Adrenal gland (tissue), 12 donors: ENCODE data around the gene MAML3. TPM values are rescaled to one million over a fixed set of nuclear protein-coding genes. Genes with fewer than 3 reads are reported as not detected.

Source experiments
- DNase-seq, 7 donors: peaks; one replicate each; pipeline ENCODE4 v3.0.0-alpha.2; 2019 to 2020
- H3K27ac ChIP-seq, 5 donors: fragments of 200-600 bp; sonication (generic) in 4 of 5; 1 replicate in 3 of 5; 2 replicates in 2 of 5; pipeline versions ENCODE4 v1.5.1 to v1.8.0; 2016 to 2020; ENCODE audit warnings: mild to moderate bottlenecking in 1 of 5
- H3K27me3 ChIP-seq: fragments of 200-600 bp; 2 replicates; pipeline ENCODE4 v1.8.0; 2021
- H3K36me3 ChIP-seq, 2 donors: fragments of 200-600 bp; replicated peaks in 1 of 2; 1 replicate in 1 of 2; 2 replicates in 1 of 2; pipeline versions ENCODE4 v1.5.1 to v1.8.0; 2018 to 2022
- H3K4me1 ChIP-seq, 2 donors: fragments of 200-600 bp; replicated peaks in 1 of 2; 1 replicate in 1 of 2; 2 replicates in 1 of 2; pipeline versions ENCODE4 v1.5.1 to v1.8.0; 2018 to 2021
- H3K4me3 ChIP-seq, 4 donors: fragments of 200-600 bp; sonication (generic) in 3 of 4; one replicate each; pipeline ENCODE4 v1.5.1; 2016 to 2018
- H3K9me3 ChIP-seq, 3 donors: fragments of 200-600 bp; sonication (generic) in 1 of 3; replicated peaks in 1 of 3; 1 replicate in 2 of 3; 2 replicates in 1 of 3; pipeline versions ENCODE4 v1.5.1 to v1.8.0; 2016 to 2021
- POLR2A ChIP-seq, 2 donors: fragments of 450-650 bp; IDR thresholded peaks; one replicate each; pipeline ENCODE4 v1.6.1; 2017; ENCODE audit warnings: antibody characterized with exemption in 2 of 2, mild to moderate bottlenecking in 2 of 2, moderate library complexity in 1 of 2
- WGBS, 4 donors: extraction: QIAGEN DNeasy Blood & Tissue Kit in 2 of 4; methylation state at CpG; one replicate each; pipeline versions ENCODE4 v1.1.5 to v1.1.7; 2013 to 2017; 5-methylcytosine and 5-hydroxymethylcytosine counted together
- intact Hi-C, 2 donors: fragments of 100-400 bp; cut with DNase I; formaldehyde crosslinking; loops; one replicate each; pipeline versions ENCODE4 v1.14.1 to v1.15.0; 2022 to 2023
- polyA plus RNA-seq, 3 donors: library from polyadenylated mRNA; stranded (reverse); fragments of 200-250 nt in 2 of 3; fragments of 350-450 nt in 1 of 3; fragmentation: Illumina TruSeq in 1 of 3; extraction: RNeasy Lipid Tissue Mini Kit (QIAGEN cat#74804) in 1 of 3; gene quantifications; one replicate each; pipeline ENCODE4 v1.2.3, GENCODE V29; 2013 to 2014
- total RNA-seq, 9 donors: library from RNA; depleted of rRNA in 4 of 9; stranded (reverse); fragments of >200 nt in 4 of 9; fragments of 120-200 nt in 1 of 9; fragmentation: NEBNext Ultra II Directional in 1 of 9; extraction: Animal tissue kit (Norgen Biotek cat#: 25700) in 1 of 9; gene quantifications; one replicate each; pipeline versions ENCODE4 v1.1.0 to v1.2.4, GENCODE V29; 2013 to 2023
- TF ChIP-seq, protein P1 (sequence below), 6 experiments: fragments of 450-650 bp in 4 of 6; fragments of 200-600 bp in 2 of 6; sonication (generic) in 1 of 6; IDR thresholded peaks; 1 replicate in 5 of 6; 2 replicates in 1 of 6; pipeline versions ENCODE4 v1.5.1 to v1.8.0; 2016 to 2021; ENCODE audit warnings: antibody characterized with exemption in 6 of 6, mild to moderate bottlenecking in 2 of 6, moderate library complexity in 1 of 6
- donor health status: healthy with polysubstance abuse.
- donor health status: Bipolar disorder and iron deficiency.
- donor health status: DM: yes; HTN: yes; CAD: no.
- donor health status: DM: no; HTN: no; CAD: no.
- donor health status: DM: no; HTN: no; CAD: no.
- donor health status: DM: yes; HTN: yes; CAD: no.

MAML3 gene
- total and polyA plus RNA-seq, 12 donors, result 2.0 to 15.9 (median 8.4) TPM

GRCh38 chr4:140082391-140082755 lies 71.6 kb downstream of the MAML3 start:
- Histone ChIP-seq H3K27me3 (no peaks in the 10 kb centered on the region), H3K36me3 (no peaks in the 10 kb centered on the region), H3K4me3 (no peak overlapping the region), H3K9me3 (no peaks in the 10 kb centered on the region), H3K27ac (peak overlapping the region in 1 of 5 donors; percentile 13), H3K4me1 (peaks cover 0 to 26% of the 10 kb centered on the region in 2 donors)
- TF ChIP-seq, protein P1, sequence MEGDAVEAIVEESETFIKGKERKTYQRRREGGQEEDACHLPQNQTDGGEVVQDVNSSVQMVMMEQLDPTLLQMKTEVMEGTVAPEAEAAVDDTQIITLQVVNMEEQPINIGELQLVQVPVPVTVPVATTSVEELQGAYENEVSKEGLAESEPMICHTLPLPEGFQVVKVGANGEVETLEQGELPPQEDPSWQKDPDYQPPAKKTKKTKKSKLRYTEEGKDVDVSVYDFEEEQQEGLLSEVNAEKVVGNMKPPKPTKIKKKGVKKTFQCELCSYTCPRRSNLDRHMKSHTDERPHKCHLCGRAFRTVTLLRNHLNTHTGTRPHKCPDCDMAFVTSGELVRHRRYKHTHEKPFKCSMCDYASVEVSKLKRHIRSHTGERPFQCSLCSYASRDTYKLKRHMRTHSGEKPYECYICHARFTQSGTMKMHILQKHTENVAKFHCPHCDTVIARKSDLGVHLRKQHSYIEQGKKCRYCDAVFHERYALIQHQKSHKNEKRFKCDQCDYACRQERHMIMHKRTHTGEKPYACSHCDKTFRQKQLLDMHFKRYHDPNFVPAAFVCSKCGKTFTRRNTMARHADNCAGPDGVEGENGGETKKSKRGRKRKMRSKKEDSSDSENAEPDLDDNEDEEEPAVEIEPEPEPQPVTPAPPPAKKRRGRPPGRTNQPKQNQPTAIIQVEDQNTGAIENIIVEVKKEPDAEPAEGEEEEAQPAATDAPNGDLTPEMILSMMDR (IDR thresholded peaks at IDR 0.05), result no peak
- TF ChIP-seq POLR2A (IDR thresholded peaks at IDR 0.05), result no peak
- 84 to 92% (median 89%) methylated on average over 7 of the region's 7 CpGs for WGBS, 4 donors
- intact Hi-C loops, result no loop called here
- DNase-seq, result no peak

- H3K9me3 ChIP-seq, result no peaks in the 10 kb centered on the region
- H3K27me3 ChIP-seq, result no peaks in the 10 kb centered on the region
- no peaks in the 10 kb centered on the region for H3K36me3 ChIP-seq
- intact Hi-C loops, result no loop called here
- TF ChIP-seq, protein P1 (IDR thresholded peaks at IDR 0.05), result no peak
- no peak for TF ChIP-seq POLR2A (IDR thresholded peaks at IDR 0.05)
- no peak for DNase-seq
- WGBS, 4 donors, result 76 to 84% (median 78%) methylated on average over 8 of the region's 8 CpGs
- peak overlapping the region in 1 of 5 donors; percentile 13 for H3K27ac ChIP-seq
- H3K4me1 ChIP-seq, result peaks cover 0 to 26% of the 10 kb centered on the region in 2 donors
- H3K4me3 ChIP-seq, result no peak overlapping the region
Observed at GRCh38 chr4:140081641-140082390, 72.2 kb downstream of the MAML3 start.

DNA sequence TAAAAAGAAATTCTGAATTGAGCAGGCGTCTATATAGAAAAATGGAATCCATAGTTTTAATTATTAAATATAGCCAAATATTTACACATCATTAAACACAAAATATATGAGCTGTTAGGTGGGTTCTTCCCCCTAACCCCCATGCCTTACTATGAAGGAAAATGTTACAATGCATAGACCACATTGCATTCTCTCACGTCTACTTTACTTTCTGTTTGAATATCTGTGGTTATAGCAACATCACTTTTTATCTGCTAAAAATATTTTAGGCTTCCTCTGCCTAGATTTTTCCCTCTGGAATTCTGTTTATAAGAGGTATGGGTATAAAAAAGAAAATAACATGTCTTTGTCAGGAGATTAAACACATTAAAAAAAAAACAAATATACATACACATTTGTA lies 73.1 kb downstream of the MAML3 start:
- H3K4me1 ChIP-seq, result peaks cover 0 to 26% of the 10 kb centered on the region in 2 donors
- TF ChIP-seq, protein P1 (IDR thresholded peaks at IDR 0.05), result no peak
- no peak for TF ChIP-seq POLR2A (IDR thresholded peaks at IDR 0.05)
- DNase-seq, result no peak
- no peaks in the 10 kb centered on the region for H3K9me3 ChIP-seq
- no peak overlapping the region for H3K4me3 ChIP-seq
- H3K27ac ChIP-seq, result no peak overlapping the region
- intact Hi-C loops, result no loop called here
- WGBS, 4 donors, result 77 to 83% (median 81%) methylated on average over 2 of the region's 2 CpGs
- no peaks in the 10 kb centered on the region for H3K36me3 ChIP-seq
- H3K27me3 ChIP-seq, result no peaks in the 10 kb centered on the region

DNA sequence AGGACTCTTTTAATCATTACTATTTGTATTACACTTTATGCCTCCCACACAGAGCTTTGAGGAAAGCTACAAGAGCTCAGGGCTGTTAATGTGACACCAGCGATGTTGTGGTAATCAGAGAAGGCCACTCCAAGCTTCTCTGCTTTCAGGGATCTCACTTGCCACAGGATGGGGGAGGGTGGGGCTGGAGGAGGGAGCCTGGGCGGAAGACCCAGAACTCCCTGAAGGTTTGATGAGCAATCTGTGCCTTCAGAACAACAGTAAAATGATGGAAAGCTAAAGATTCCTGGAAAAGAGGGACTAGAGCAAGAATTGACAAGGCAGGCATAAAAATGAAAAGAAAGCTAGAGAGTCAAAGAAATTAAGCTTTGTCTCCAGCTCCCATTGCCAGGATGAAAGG lies 75.6 kb downstream of the MAML3 start:
- peak in 6 of 7 donors; percentile 44 to 74 (median 59) for DNase-seq
- H3K27me3 ChIP-seq, result no peaks in the 10 kb centered on the region
- peak overlapping the region in 2 of 5 donors; percentile 3 to 10 for H3K27ac ChIP-seq
- no peak overlapping the region for H3K4me3 ChIP-seq
- H3K4me1 ChIP-seq, result peaks cover 0 to 12% of the 10 kb centered on the region in 2 donors
- WGBS, 4 donors, result 28 to 52% (median 43%) methylated on average over 2 of the region's 2 CpGs
- no peaks in the 10 kb centered on the region for H3K9me3 ChIP-seq
- H3K36me3 ChIP-seq, result no peaks in the 10 kb centered on the region
- no peak for TF ChIP-seq POLR2A (IDR thresholded peaks at IDR 0.05)
- TF ChIP-seq, protein P1 (IDR thresholded peaks at IDR 0.05), result no peak
- intact Hi-C loops, result no loop called here
